GM12878 (cell line): Measurements from ENCODE around the gene CEBPE. TPM values are rescaled to one million over a fixed set of nuclear protein-coding genes. Genes with fewer than 3 reads are reported as not detected.

Experiments used
- ATAC-seq: fragments of 200-7000 bp; cut with Tn5 transposase; 3 replicates; pipeline ENCODE4 v1.9.1; 2020; ENCODE audit warnings: mild to moderate bottlenecking, moderate library complexity
- BruUV-seq: library from RNA; stranded (reverse); fragments of 400-500 nt; replicated peaks from 2 replicates; lab custom pipeline; 2021; lab: Mats Ljungman, UMichigan
- CTCF ChIA-PET: fragments of 300-600 bp; sonication (Branson Sonifier 250); formaldehyde crosslinking; extraction: SDS; loops from one replicate; lab custom pipeline; 2021; ENCODE audit warnings: inconsistent platforms; lab: Yijun Ruan, JAX
- POLR2A ChIA-PET: fragments of 350-600 bp; formaldehyde crosslinking; extraction: SDS; loops from one replicate; lab custom pipeline; 2021; ENCODE audit warnings: inconsistent platforms; lab: Charles Lee
- RAD21 ChIA-PET: fragments of 300-600 bp; sonication (Branson Sonifier 250); formaldehyde crosslinking; loops from one replicate; lab custom pipeline; 2023; ENCODE audit warnings: antibody characterized with exemption; ENCODE audit not compliant: unreplicated experiment; lab: Charles Lee
- SMC1A ChIA-PET: fragments of 300-600 bp; sonication (Branson Sonifier 250); formaldehyde crosslinking; loops from one replicate; lab custom pipeline; 2023; ENCODE audit not compliant: unreplicated experiment, uncharacterized antibody; lab: Charles Lee
- DNase-seq: peaks from one replicate; pipeline ENCODE4 v3.0.0-alpha.2; 2011; ENCODE audit warnings: low read depth, low spot score
- FAIRE-seq: peaks from 3 replicates; lab custom pipeline; 2011; peaks lifted over from hg19 to GRCh38; lab: Jason Lieb, UNC
- H2AFZ ChIP-seq: 2 replicates; pipeline ENCODE4 v1.6.0; 2011; ENCODE audit warnings: low read depth, low read length, control low read depth; ENCODE audit not compliant: control insufficient read depth
- H3K27ac ChIP-seq: 2 replicates; pipeline ENCODE4 v1.5.1; 2011; ENCODE audit warnings: control low read depth; ENCODE audit not compliant: control insufficient read depth, insufficient read depth
- H3K27me3 ChIP-seq, 2 experiments: replicated peaks in 1 of 2; 2 replicates each; pipeline versions ENCODE4 v1.6.0 to v1.6.1; 2011; ENCODE audit warnings: low read length in 1 of 2; ENCODE audit not compliant: control insufficient read depth in 2 of 2, insufficient read depth in 2 of 2
- H3K36me3 ChIP-seq, 2 experiments: 2 replicates each; pipeline ENCODE4 v1.5.1; 2011; ENCODE audit warnings: low read length in 1 of 2; ENCODE audit not compliant: control insufficient read depth in 2 of 2, insufficient read depth in 2 of 2
- H3K4me1 ChIP-seq: 2 replicates; pipeline ENCODE4 v1.6.1; 2011; ENCODE audit warnings: mild to moderate bottlenecking, low read length, moderate library complexity, mixed read lengths; ENCODE audit not compliant: control insufficient read depth, insufficient read depth
- H3K4me2 ChIP-seq: 2 replicates; pipeline ENCODE4 v1.6.0; 2011; ENCODE audit warnings: control low read depth; ENCODE audit not compliant: control insufficient read depth, insufficient read depth
- H3K4me3 ChIP-seq: fragments of 200-600 bp; sonication (generic); 2 replicates; pipeline ENCODE4 v1.5.1; 2016
- H3K79me2 ChIP-seq: 2 replicates; pipeline ENCODE4 v1.6.0; 2011; ENCODE audit warnings: low read length; ENCODE audit not compliant: control insufficient read depth, insufficient read depth
- H3K9ac ChIP-seq: 2 replicates; pipeline ENCODE4 v1.8.0; 2011; ENCODE audit warnings: low read length, control low read depth, mixed read lengths; ENCODE audit not compliant: control insufficient read depth, insufficient read depth
- H3K9me3 ChIP-seq: replicated peaks from 3 replicates; pipeline ENCODE4 v1.5.1; 2011; ENCODE audit warnings: mild to moderate bottlenecking, low read length; ENCODE audit not compliant: control insufficient read depth, insufficient read depth
- H4K20me1 ChIP-seq: 2 replicates; pipeline ENCODE4 v1.6.0; 2011; ENCODE audit not compliant: control insufficient read depth, insufficient read depth
- BRCA1 ChIP-seq: IDR thresholded peaks from 2 replicates; pipeline ENCODE4 v1.6.1; 2011; ENCODE audit warnings: low read depth, low read length, improper control_type of control experiment
- CEBPZ ChIP-seq: fragments of 150-350 bp; IDR thresholded peaks from 2 replicates; pipeline ENCODE4 v1.6.1; 2016; ENCODE audit warnings: low read depth, low read length
- EED ChIP-seq: sonication (generic); IDR thresholded peaks from 2 replicates; pipeline ENCODE4 v1.6.1; 2016; ENCODE audit warnings: antibody characterized with exemption, low read depth
- FOXM1 ChIP-seq: IDR thresholded peaks from 2 replicates; pipeline ENCODE4 v1.6.1; 2012; ENCODE audit warnings: low read depth, mild to moderate bottlenecking, inconsistent platforms, low read length, moderate library complexity
- MLLT1 ChIP-seq: fragments of 450-650 bp; IDR thresholded peaks from 2 replicates; pipeline ENCODE4 v1.6.1; 2016; ENCODE audit warnings: mild to moderate bottlenecking
- MTA2 ChIP-seq: fragments of 450-650 bp; IDR thresholded peaks from 2 replicates; pipeline ENCODE4 v1.6.1; 2016; ENCODE audit warnings: low read depth, mild to moderate bottlenecking, moderate library complexity
- MXI1 ChIP-seq: fragments of 150-350 bp; IDR thresholded peaks from 2 replicates; pipeline ENCODE4 v1.6.1; 2011; ENCODE audit warnings: low read depth, mild to moderate bottlenecking, inconsistent platforms, low read length, improper control_type of control experiment
- NFYA ChIP-seq: IDR thresholded peaks from 2 replicates; pipeline ENCODE4 v1.6.1; 2011; ENCODE audit warnings: low read depth, mild to moderate bottlenecking, low read length, improper control_type of control experiment, borderline replicate concordance
- RB1 ChIP-seq: fragments of 450-650 bp; formaldehyde crosslinking; IDR thresholded peaks from 2 replicates; pipeline ENCODE4 v1.6.1; 2017; ENCODE audit warnings: mild to moderate bottlenecking, borderline replicate concordance
- RELA ChIP-seq: fragments of 450-650 bp; IDR thresholded peaks from 2 replicates; pipeline ENCODE4 v1.8.0; 2014; ENCODE audit warnings: borderline replicate concordance; ENCODE audit not compliant: partially characterized antibody
- REST ChIP-seq: IDR thresholded peaks from 2 replicates; pipeline ENCODE4 v1.6.1; 2012; ENCODE audit warnings: mild to moderate bottlenecking, low read depth, low read length
- WRNIP1 ChIP-seq: IDR thresholded peaks from 2 replicates; pipeline ENCODE4 v1.6.1; 2011; ENCODE audit warnings: low read depth, low read length, improper control_type of control experiment, borderline replicate concordance
- YBX1 ChIP-seq: fragments of 450-650 bp; IDR thresholded peaks from 2 replicates; pipeline ENCODE4 v1.6.1; 2016; ENCODE audit warnings: antibody characterized with exemption
- WGBS: methylation state at CpG from one replicate; pipeline ENCODE4 v1.1.6; 2016; ENCODE audit warnings: low lambda C conversion rate; ENCODE audit not compliant: insufficient replicate concordance, insufficient coverage; ENCODE audit errors: missing lambda C conversion rate; 5-methylcytosine and 5-hydroxymethylcytosine counted together
- in situ Hi-C: fragments of 300-500 bp; cut with MboI; formaldehyde crosslinking; loops from 9 replicates; pipeline ENCODE4 v1.14.3; 2018; ENCODE audit warnings: mixed read lengths
- intact Hi-C: fragments of 100-400 bp; cut with micrococcal nuclease; formaldehyde crosslinking; loops from one replicate; pipeline ENCODE4 v1.14.2; 2022; ENCODE audit not compliant: unreplicated experiment
- polyA plus RNA-seq, 11 experiments: library from polyadenylated mRNA; depleted of rRNA in 4 of 11; unstranded in 6 of 11; stranded (reverse) in 5 of 11; fragments of >200 nt; fragmentation: Nextera tagmentation in 4 of 11; fragmentation: Illumina TruSeq in 1 of 11; extraction: Ambion mirVana in 4 of 11; extraction: Trizol in 1 of 11; gene quantifications; 1 replicate in 1 of 11; 2 replicates in 10 of 11; pipeline versions ENCODE4 v1.2.1 to v1.2.3, GENCODE V29; 2011 to 2016; ENCODE audit warnings: inconsistent platforms in 2 of 11, missing spikeins in 2 of 11, low read depth in 1 of 11
- total RNA-seq, 4 experiments: library from RNA; depleted of rRNA in 3 of 4; stranded (reverse); fragments of >200 nt in 3 of 4; fragmentation: Illumina TruSeq in 1 of 4; extraction: Trizol in 1 of 4; gene quantifications; 2 replicates each; pipeline versions ENCODE4 v1.2.1 to v1.2.3, GENCODE V29; 2013 to 2021

The CEBPE gene
- total and polyA plus RNA-seq, 10 of the 15 experiments (the other 5 are each of a cell fraction or from before 2014, with no cell fraction given), result 0.09 to 0.45 (median 0.24) TPM; not detected in 7

GRCh38 chr14:23142826-23143225 lies 23.8 kb upstream of the CEBPE start (continued):
- TF ChIP-seq REST (no peak), MXI1 (no peak), BRCA1 (no peak), FOXM1 (no peak), WRNIP1 (no peak)

GRCh38 chr14:23141706-23142444 lies 22.8 kb upstream of the CEBPE start:
- ChIA-PET SMC1A (no interaction called here), POLR2A (no interaction called here), CTCF (interaction anchor here (3.2 kb wide), 1 partner anchor 21 kb away, joined by 16 read pairs; no protein-coding TSS in a partner anchor), RAD21 (no interaction called here)
- Histone ChIP-seq H3K9ac (no peak overlapping the region), H3K9me3 (no peaks in the 10 kb centered on the region), H3K27ac (no peak overlapping the region), H3K79me2 (no peaks in the 10 kb centered on the region), H3K4me3 (no peak overlapping the region), H3K4me2 (no peak overlapping the region), H4K20me1 (no peaks in the 10 kb centered on the region), H2AFZ (no peak overlapping the region), H3K27me3 (peaks cover 3% of the 10 kb centered on the region in 2 experiments; a peak in 3 of 4 replicates), H3K4me1 (no peaks in the 10 kb centered on the region), H3K36me3 (no peaks in the 10 kb centered on the region)
- DNase-seq (no peak), FAIRE-seq (no peak), ATAC-seq (no peak)
- intact Hi-C loops, result no loop called here
- 28% methylated on average over 7 of the region's 7 CpGs for whole genome bisulfite sequencing
- in situ Hi-C loops, result no loop called here
- no TSS peak for BruUV-seq
- TF ChIP-seq NFYA (no peak), MLLT1 (no peak), MTA2 (no peak), RB1 (no peak), RELA (no peak), EED (no peak), CEBPZ (no peak), YBX1 (no peak)
